HL-60 (cell line): Measurements from ENCODE around the gene PNPLA7.

ENCODE experiments used
- DNase-seq, 2 experiments: peaks; one replicate each; pipeline ENCODE4 v3.0.0-alpha.2; 2010 to 2020; ENCODE audit warnings: low read depth in 1 of 2, low spot score in 1 of 2
- H3K27ac ChIP-seq: fragments of 250-450 bp; sonication (Bioruptor Pico); replicated peaks from 2 replicates; pipeline ENCODE4 v1.5.1; 2020; ENCODE audit warnings: mild to moderate bottlenecking, moderate library complexity
- H3K27me3 ChIP-seq: fragments of 250-450 bp; sonication (Bioruptor Pico); 2 replicates; pipeline ENCODE4 v1.5.1; 2021; ENCODE audit warnings: mild to moderate bottlenecking, moderate library complexity; ENCODE audit not compliant: insufficient read depth, poor library complexity, severe bottlenecking
- H3K4me3 ChIP-seq: replicated peaks from 2 replicates; pipeline ENCODE4 v1.5.1; 2011; ENCODE audit warnings: mild to moderate bottlenecking, control low read depth, low read length; ENCODE audit not compliant: insufficient read depth
- CTCF ChIP-seq: IDR thresholded peaks from one replicate; pipeline ENCODE4 v1.5.1; 2011; ENCODE audit warnings: low read length, control low read depth, inconsistent platforms; ENCODE audit not compliant: insufficient read depth
- GABPA ChIP-seq: IDR thresholded peaks from 2 replicates; pipeline ENCODE4 v1.6.1; 2012; ENCODE audit warnings: low read depth
- POLR2AphosphoS5 ChIP-seq: IDR thresholded peaks from 2 replicates; pipeline ENCODE4 v1.6.1; 2012; ENCODE audit warnings: low read depth
- REST ChIP-seq: IDR thresholded peaks from 2 replicates; pipeline ENCODE4 v1.6.1; 2012; ENCODE audit warnings: low read depth; ENCODE audit not compliant: insufficient replicate concordance
- SPI1 ChIP-seq: IDR thresholded peaks from 2 replicates; pipeline ENCODE4 v1.6.1; 2012; ENCODE audit warnings: low read depth, mild to moderate bottlenecking, borderline replicate concordance

PNPLA7 gene

GRCh38 chr9:137432687-137433348, 117.4 kb downstream of the PNPLA7 start:
- no peak overlapping the region for H3K27ac ChIP-seq
- no peak for DNase-seq
- TF ChIP-seq SPI1 (no peak), POLR2AphosphoS5 (no peak), REST (no peak), GABPA (no peak), CTCF (no peak)
- H3K27me3 ChIP-seq, result no peaks in the 10 kb centered on the region
- H3K4me3 ChIP-seq, result no peak overlapping the region

GRCh38 chr9:137431416-137431931, 118.7 kb downstream of the PNPLA7 start:
- Histone ChIP-seq H3K27ac (no peak overlapping the region), H3K4me3 (no peak overlapping the region), H3K27me3 (no peaks in the 10 kb centered on the region)
- no peak for TF ChIP-seq GABPA
- TF ChIP-seq REST, result no peak
- no peak for TF ChIP-seq POLR2AphosphoS5
- TF ChIP-seq CTCF, result no peak
- TF ChIP-seq SPI1, result no peak
- DNase-seq, result no peak

- Histone ChIP-seq H3K4me3 (no peak overlapping the region), H3K27me3 (no peaks in the 10 kb centered on the region), H3K27ac (no peak overlapping the region)
- DNase-seq, result no peak
- TF ChIP-seq POLR2AphosphoS5 (no peak), CTCF (no peak), GABPA (no peak), REST (no peak), SPI1 (no peak)
These were observed 119.3 kb downstream of the PNPLA7 start for GRCh38 chr9:137430723-137431415.
